ENCODE data around the gene GRK5.

DNA sequence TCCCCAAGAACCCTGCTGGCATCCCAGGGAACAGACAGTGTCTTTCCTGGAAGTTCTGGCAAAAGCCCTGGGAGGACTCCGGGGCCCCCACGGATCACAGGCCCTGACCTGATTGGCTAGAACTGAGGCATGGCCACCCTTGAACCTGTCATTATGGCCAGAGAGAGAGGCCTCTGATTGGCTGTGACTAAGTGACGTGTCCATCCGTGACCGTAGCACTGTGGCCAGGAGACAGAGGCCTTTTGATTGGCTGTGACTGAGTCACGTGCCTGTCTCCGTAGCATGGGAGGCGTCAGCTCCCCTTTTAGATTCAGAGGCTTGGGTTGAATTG, 171.3 kb downstream of the GRK5 start:
- TF ChIP-seq, protein P1, sequence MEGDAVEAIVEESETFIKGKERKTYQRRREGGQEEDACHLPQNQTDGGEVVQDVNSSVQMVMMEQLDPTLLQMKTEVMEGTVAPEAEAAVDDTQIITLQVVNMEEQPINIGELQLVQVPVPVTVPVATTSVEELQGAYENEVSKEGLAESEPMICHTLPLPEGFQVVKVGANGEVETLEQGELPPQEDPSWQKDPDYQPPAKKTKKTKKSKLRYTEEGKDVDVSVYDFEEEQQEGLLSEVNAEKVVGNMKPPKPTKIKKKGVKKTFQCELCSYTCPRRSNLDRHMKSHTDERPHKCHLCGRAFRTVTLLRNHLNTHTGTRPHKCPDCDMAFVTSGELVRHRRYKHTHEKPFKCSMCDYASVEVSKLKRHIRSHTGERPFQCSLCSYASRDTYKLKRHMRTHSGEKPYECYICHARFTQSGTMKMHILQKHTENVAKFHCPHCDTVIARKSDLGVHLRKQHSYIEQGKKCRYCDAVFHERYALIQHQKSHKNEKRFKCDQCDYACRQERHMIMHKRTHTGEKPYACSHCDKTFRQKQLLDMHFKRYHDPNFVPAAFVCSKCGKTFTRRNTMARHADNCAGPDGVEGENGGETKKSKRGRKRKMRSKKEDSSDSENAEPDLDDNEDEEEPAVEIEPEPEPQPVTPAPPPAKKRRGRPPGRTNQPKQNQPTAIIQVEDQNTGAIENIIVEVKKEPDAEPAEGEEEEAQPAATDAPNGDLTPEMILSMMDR (conservative IDR thresholded peaks at IDR 0.05; ENCODE audit: low read length), result no peak
- no peak for TF ChIP-seq EZH2phosphoT487 (IDR thresholded peaks at IDR 0.05; ENCODE audit: borderline replicate concordance)

Data from Loucy (cell line).